AG09319 (cell line): Measurements from ENCODE around the gene NEDD9.

Experiments
- DNase-seq: peaks from one replicate; pipeline ENCODE4 v3.0.0-alpha.2; 2010; ENCODE audit warnings: low read depth; ENCODE audit errors: extremely low read depth
- TF ChIP-seq, protein P1 (sequence below): IDR thresholded peaks from 2 replicates; pipeline ENCODE4 v1.5.1; 2011; ENCODE audit warnings: low read depth, mild to moderate bottlenecking, inconsistent platforms, low read length, moderate library complexity

NEDD9 gene

DNA sequence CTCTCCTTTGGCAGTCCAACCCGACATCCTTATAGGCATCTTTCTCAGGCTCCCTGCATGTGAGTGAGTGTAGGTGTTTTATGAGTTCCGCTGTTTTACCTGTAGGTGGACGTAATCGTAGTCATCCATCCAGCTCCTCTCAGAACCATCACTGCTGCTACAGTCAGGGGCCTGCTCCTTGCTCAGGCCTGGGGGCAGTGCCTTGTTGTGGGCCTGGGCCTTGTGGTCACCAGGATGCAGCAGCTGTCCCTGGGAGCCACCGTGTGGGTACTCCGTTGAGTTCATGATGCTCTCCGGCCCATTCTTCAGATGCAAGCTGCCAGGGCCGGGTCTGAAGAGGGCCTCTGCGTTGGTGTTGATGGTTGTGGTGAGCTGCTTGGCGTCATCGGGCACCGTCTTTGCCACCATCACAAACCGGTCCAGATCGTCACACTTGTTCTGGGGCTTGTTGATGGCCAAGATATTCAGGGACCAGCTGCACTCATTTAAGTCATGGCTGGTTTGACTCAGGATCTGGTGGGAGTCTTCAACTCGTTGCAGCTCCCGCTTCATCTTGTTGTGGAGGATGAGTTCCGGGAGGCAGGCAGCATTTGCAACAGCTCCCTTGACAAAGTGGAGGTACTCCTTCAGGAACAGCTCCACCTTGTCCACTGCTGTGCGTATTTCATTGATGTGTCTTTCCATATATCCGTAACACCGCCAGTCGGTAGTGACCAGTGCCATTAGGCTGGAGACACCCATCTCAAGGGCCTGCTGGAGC is 42.4 kb downstream of the NEDD9 start:
- TF ChIP-seq, protein P1, sequence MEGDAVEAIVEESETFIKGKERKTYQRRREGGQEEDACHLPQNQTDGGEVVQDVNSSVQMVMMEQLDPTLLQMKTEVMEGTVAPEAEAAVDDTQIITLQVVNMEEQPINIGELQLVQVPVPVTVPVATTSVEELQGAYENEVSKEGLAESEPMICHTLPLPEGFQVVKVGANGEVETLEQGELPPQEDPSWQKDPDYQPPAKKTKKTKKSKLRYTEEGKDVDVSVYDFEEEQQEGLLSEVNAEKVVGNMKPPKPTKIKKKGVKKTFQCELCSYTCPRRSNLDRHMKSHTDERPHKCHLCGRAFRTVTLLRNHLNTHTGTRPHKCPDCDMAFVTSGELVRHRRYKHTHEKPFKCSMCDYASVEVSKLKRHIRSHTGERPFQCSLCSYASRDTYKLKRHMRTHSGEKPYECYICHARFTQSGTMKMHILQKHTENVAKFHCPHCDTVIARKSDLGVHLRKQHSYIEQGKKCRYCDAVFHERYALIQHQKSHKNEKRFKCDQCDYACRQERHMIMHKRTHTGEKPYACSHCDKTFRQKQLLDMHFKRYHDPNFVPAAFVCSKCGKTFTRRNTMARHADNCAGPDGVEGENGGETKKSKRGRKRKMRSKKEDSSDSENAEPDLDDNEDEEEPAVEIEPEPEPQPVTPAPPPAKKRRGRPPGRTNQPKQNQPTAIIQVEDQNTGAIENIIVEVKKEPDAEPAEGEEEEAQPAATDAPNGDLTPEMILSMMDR: no peak
- no peak for DNase-seq

DNA sequence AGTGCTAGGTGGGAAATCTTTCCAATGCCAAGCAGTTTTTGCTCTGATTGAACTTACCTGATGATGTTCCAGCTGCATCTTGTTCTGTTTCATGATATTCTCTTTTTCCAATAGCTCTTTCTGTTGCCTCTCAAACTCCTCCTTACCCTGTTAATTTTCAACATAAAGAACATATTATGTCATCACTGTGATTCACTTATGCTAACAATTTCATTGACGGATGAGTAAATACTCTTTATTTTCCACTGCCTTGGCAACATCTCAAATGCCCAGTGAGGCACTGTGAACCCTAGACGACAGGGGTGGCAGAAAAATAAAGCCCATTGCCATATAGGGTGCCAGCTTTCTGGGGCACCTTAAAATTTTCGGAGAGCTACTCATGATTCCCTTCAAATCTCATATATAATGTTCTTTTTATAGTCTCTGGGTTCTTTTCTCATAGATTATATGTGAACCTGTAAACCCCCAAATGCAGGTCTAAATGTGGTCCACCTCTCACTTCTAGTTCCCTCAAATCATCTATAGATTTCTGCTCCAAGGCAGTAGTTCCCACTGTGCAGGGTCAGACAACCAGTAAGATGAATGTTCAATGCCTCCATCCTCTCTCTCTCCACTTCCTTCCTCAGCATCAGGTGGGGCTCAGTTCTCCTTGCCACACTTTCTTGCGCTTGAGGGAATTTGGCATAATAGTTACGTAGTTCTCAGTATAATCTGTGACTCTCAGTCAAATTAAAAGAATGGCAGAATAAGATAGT is 44.1 kb downstream of the NEDD9 start:
- DNase-seq: no peak
- TF ChIP-seq, protein P1: no peak

DNA sequence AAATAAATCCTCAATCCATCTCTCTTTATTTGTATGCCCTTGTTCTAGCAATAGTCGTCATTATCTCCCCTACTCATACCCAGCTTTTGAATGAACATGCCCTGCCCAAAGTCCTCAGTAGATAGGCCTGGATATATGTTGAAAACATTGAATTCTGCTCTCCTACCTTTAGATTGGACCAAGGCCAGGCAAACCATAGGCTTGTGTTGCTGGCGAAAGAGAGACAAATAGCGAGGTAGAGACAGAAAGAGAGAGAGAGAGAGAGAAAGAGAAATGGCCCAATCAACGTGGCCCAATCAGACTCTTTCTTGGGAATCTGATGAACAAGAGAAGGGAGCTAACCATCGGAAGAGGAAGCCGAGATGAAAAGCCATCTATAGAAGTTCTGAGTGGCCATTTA is 45.2 kb downstream of the NEDD9 start:
- DNase-seq: no peak
- TF ChIP-seq, protein P1: no peak

DNA sequence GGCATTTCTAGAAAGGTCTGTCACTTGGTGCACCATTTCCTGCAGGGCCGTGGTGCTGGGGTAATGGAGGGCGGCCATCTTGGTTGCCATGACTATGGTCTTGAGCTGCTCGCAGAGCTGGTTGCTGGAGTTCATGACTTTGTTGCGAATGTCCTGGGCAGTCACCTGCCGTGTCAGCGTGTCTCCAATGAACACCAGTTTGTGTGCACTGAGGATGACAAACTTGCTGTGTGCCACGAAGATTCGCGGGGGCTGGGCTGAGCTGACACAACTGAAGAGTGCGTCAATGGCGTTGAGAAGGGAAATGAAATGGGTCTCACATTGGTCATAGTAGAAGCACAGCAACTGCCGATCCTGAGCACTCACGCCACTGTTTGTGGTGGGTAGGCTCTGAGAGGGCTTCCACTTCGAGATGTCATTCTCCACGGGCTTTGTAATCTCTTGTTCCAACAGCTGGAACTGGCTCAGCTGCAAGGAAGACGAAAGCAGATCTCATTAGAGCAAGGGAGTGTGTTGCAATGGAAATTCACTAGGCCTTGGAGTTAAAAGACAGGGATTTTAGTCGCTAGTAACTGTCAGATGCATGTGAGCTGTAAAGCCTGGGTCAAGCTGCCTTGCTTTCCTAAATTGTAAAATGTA is 47.1 kb downstream of the NEDD9 start:
- TF ChIP-seq, protein P1: no peak
- DNase-seq: no peak

DNA sequence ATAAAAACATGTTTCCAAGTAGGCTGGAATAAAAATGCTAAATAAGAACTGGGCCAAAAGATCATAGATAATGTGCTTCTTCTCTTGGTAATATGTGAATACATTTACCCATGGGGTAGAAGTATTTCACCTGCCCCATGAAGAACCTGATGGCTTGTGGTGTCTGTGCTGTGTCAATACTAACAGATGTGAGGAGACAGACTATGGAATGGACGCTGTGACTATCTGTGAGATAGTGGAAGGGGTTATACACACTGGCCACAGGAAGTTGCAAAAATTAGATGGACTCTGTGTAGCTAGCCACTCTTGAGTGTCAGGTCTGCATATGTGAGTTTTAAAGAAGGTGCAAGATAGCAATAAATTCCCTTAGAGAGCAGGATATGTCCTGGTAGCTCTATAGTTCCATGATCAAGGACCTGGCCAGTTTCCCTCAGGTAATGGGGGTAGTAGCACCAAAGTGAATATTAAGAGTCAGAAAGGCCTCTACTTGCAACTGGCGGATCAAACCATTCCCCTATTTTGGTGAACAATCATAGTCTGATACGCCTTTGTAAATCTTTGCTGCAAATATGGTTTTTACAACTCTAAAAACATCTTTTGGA is 48.6 kb downstream of the NEDD9 start:
- DNase-seq: no peak
- TF ChIP-seq, protein P1: no peak

DNA sequence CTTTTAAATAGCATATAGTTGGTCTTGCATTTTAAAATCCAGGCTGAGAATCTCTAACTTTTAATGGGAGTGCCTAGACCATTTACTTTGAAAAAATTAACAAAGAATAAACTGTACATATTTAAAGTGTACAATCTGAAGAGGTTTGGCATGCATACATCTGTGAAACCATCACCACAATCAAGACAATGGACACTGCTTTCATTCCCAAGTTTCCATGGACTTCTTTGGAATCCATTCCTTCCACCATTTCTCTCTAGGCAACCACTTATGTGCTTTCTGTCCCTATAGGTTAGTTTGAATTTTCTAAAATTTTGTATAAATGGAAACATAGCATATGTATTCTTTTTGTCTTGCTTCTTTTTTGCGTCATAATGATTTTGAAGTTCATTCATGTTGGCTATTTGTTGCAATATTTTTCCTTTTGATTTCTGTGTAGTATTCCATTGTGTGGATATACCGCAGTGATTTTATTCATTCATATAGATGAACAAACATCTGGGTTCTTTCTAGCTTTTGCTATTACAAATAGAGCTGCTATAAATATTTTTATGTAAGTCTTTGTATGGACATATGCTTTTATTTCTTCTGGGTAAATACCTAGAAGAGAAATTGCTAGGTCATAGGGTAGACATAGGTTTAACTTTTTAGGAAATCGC is 50.9 kb downstream of the NEDD9 start:
- DNase-seq: no peak
- TF ChIP-seq, protein P1: no peak
